Liver (tissue), 3 donors: Measurements from ENCODE around the gene PPM1D.
"Not testable (repeated sequence)": the region's sequence is repeated elsewhere in the genome, so short reads cannot be mapped to it uniquely, and the experiment has no call there.

Experiments used
- TAF1 ChIP-seq: conservative IDR thresholded peaks from 2 replicates; pipeline ENCODE4 v1.6.1; 2016; ENCODE audit warnings: antibody characterized with exemption, mild to moderate bottlenecking
- TF ChIP-seq, protein P1 (sequence below): fragments of 150-350 bp; IDR thresholded peaks from 2 replicates; pipeline ENCODE4 v1.5.1; 2017; ENCODE audit warnings: improper control_type of control experiment, low read depth, low read length; ENCODE audit not compliant: missing input control
- donor health status: healthy.
- donor health status: healthy.

DNA sequence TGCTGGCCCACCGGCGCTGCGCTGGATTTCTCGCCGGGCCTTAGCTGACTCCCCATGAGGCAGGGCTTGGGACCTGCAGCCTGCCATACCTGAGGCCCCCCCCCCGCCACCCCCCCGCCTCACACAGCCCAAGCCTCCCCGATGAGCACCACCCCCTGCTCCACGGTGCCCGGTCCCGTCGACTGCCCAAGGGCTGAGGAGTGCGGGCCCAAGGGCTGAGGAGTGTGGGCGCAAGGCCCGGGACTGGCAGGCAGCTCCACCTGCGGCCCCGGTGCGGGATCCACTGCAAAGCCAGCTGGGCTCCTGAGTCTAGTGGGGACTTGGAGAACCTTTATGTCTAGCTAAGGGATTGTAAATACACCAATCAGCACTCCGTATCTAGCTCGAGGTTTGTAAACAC, 13.8 kb downstream of the PPM1D start:
- TF ChIP-seq, protein P1, sequence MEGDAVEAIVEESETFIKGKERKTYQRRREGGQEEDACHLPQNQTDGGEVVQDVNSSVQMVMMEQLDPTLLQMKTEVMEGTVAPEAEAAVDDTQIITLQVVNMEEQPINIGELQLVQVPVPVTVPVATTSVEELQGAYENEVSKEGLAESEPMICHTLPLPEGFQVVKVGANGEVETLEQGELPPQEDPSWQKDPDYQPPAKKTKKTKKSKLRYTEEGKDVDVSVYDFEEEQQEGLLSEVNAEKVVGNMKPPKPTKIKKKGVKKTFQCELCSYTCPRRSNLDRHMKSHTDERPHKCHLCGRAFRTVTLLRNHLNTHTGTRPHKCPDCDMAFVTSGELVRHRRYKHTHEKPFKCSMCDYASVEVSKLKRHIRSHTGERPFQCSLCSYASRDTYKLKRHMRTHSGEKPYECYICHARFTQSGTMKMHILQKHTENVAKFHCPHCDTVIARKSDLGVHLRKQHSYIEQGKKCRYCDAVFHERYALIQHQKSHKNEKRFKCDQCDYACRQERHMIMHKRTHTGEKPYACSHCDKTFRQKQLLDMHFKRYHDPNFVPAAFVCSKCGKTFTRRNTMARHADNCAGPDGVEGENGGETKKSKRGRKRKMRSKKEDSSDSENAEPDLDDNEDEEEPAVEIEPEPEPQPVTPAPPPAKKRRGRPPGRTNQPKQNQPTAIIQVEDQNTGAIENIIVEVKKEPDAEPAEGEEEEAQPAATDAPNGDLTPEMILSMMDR: not testable (repeated sequence)
- TF ChIP-seq TAF1: not testable (repeated sequence)
